PFSK-1 (cell line): ENCODE measurements around the gene XRCC3.

Experiments
- FOXP2 ChIP-seq: optimal IDR thresholded peaks from 2 replicates; pipeline ENCODE3; 2011; ENCODE audit warnings: borderline replicate concordance, control low read depth, inconsistent platforms; ENCODE audit not compliant: insufficient read depth; ENCODE audit errors: extremely low read length, extremely low read depth
- POLR2AphosphoS5 ChIP-seq: IDR thresholded peaks from 2 replicates; pipeline ENCODE4 v1.6.1; 2012; ENCODE audit warnings: low read depth, mild to moderate bottlenecking, control low read depth, low read length, moderate library complexity
- SIN3A ChIP-seq: IDR thresholded peaks from 2 replicates; pipeline ENCODE4 v1.6.1; 2012; ENCODE audit warnings: mild to moderate bottlenecking, low read length, moderate library complexity, borderline replicate concordance; ENCODE audit not compliant: insufficient read depth
- TAF1 ChIP-seq: IDR thresholded peaks from 2 replicates; pipeline ENCODE4 v1.6.1; 2012; ENCODE audit warnings: low read length, control low read depth, borderline replicate concordance; ENCODE audit not compliant: insufficient read depth
- TF ChIP-seq, protein P1 (sequence below), 2 experiments: IDR thresholded peaks; 2 replicates each; pipeline versions ENCODE4 v1.6.1 to v1.8.0; 2011 to 2012; ENCODE audit warnings: low read depth in 2 of 2, low read length in 2 of 2, control low read depth in 1 of 2, inconsistent platforms in 1 of 2, mild to moderate bottlenecking in 1 of 2, moderate library complexity in 1 of 2; ENCODE audit not compliant: insufficient read depth in 1 of 2

DNA sequence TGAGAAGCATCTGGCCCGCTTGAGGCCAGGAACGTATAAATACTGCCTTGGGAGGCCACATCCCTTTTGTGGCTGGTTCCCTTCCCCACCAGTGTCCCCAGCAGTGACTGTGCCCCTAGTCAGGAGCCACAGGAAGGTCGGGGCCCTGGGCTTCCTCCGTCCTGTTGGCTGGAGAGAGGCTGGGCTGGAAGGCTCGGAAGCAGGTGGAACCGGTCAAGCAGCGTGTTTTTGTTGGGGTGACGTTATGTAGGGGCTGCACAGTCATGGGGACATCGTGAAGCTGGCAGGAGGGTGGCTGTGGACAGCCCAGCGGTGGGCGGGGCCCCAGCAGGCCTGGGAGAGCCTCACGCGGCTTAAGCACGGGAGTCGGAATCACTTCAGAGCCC, 10.1 kb downstream of the XRCC3 start:
- TF ChIP-seq TAF1 (no peak), POLR2AphosphoS5 (no peak), SIN3A (no peak), FOXP2 (no peak)
- TF ChIP-seq, protein P1, sequence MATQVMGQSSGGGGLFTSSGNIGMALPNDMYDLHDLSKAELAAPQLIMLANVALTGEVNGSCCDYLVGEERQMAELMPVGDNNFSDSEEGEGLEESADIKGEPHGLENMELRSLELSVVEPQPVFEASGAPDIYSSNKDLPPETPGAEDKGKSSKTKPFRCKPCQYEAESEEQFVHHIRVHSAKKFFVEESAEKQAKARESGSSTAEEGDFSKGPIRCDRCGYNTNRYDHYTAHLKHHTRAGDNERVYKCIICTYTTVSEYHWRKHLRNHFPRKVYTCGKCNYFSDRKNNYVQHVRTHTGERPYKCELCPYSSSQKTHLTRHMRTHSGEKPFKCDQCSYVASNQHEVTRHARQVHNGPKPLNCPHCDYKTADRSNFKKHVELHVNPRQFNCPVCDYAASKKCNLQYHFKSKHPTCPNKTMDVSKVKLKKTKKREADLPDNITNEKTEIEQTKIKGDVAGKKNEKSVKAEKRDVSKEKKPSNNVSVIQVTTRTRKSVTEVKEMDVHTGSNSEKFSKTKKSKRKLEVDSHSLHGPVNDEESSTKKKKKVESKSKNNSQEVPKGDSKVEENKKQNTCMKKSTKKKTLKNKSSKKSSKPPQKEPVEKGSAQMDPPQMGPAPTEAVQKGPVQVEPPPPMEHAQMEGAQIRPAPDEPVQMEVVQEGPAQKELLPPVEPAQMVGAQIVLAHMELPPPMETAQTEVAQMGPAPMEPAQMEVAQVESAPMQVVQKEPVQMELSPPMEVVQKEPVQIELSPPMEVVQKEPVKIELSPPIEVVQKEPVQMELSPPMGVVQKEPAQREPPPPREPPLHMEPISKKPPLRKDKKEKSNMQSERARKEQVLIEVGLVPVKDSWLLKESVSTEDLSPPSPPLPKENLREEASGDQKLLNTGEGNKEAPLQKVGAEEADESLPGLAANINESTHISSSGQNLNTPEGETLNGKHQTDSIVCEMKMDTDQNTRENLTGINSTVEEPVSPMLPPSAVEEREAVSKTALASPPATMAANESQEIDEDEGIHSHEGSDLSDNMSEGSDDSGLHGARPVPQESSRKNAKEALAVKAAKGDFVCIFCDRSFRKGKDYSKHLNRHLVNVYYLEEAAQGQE (IDR thresholded peaks at IDR 0.05; ENCODE audit: insufficient read depth in 1 of 2, low read depth in 2 of 2, low read length in 2 of 2), result no peak
